SK-N-SH (cell line): Measurements from ENCODE around the gene PCSK5.

Experiments used
- CTCF ChIP-seq: fragments of 200-600 bp; sonication (generic); IDR thresholded peaks from 2 replicates; pipeline ENCODE4 v1.6.1; 2017; ENCODE audit warnings: antibody characterized with exemption, mild to moderate bottlenecking, moderate library complexity
- EP300 ChIP-seq, 2 experiments: IDR thresholded peaks; 2 replicates each; pipeline versions ENCODE4 v1.4.0 to v1.6.1; 2012; ENCODE audit warnings: borderline replicate concordance in 1 of 2, low read depth in 1 of 2, low read length in 1 of 2
- EZH2phosphoT487 ChIP-seq: fragments of 200-600 bp; sonication (generic); IDR thresholded peaks from 2 replicates; pipeline ENCODE4 v1.6.1; 2017; ENCODE audit warnings: low read depth, mixed run types, mild to moderate bottlenecking, antibody characterized with exemption, moderate library complexity, borderline replicate concordance
- FOXM1 ChIP-seq: IDR thresholded peaks from 2 replicates; pipeline ENCODE4 v1.4.0; 2012; ENCODE audit warnings: low read depth, mild to moderate bottlenecking
- GABPA ChIP-seq: IDR thresholded peaks from 2 replicates; pipeline ENCODE4 v1.4.0; 2012; ENCODE audit warnings: low read depth, mild to moderate bottlenecking
- JUND ChIP-seq: IDR thresholded peaks from 2 replicates; pipeline ENCODE4 v1.4.0; 2012
- MEF2A ChIP-seq: IDR thresholded peaks from 2 replicates; pipeline ENCODE4 v1.4.0; 2012; ENCODE audit warnings: low read depth, borderline replicate concordance
- MXI1 ChIP-seq: IDR thresholded peaks from 2 replicates; pipeline ENCODE4 v1.6.1; 2012; ENCODE audit warnings: mild to moderate bottlenecking, low read depth, low read length, improper control_type of control experiment
- NFIC ChIP-seq: IDR thresholded peaks from 2 replicates; pipeline ENCODE4 v1.4.0; 2012; ENCODE audit warnings: borderline replicate concordance
- POLR2AphosphoS5 ChIP-seq: IDR thresholded peaks from 2 replicates; pipeline ENCODE4 v1.6.1; 2012; ENCODE audit warnings: low read depth, low read length
- RAD21 ChIP-seq: IDR thresholded peaks from 2 replicates; pipeline ENCODE4 v1.6.1; 2012; ENCODE audit warnings: mild to moderate bottlenecking, low read length
- REST ChIP-seq: IDR thresholded peaks from 2 replicates; pipeline ENCODE4 v1.6.1; 2012; ENCODE audit warnings: mild to moderate bottlenecking, low read depth, low read length, moderate library complexity
- RXRA ChIP-seq: IDR thresholded peaks from 2 replicates; pipeline ENCODE4 v1.4.0; 2012; ENCODE audit warnings: low read depth, mild to moderate bottlenecking, borderline replicate concordance
- YY1 ChIP-seq: IDR thresholded peaks from 2 replicates; pipeline ENCODE4 v1.4.0; 2012; ENCODE audit warnings: low read depth, mild to moderate bottlenecking

GRCh38 chr9:75975071-75975470 is 84.6 kb downstream of the PCSK5 start:
- TF ChIP-seq YY1, result no peak
- no peak for TF ChIP-seq JUND
- TF ChIP-seq POLR2AphosphoS5, result no peak
- no peak for TF ChIP-seq MXI1
- TF ChIP-seq CTCF, result no peak
- TF ChIP-seq RAD21, result no peak
- TF ChIP-seq REST, result no peak
- TF ChIP-seq GABPA, result no peak
- TF ChIP-seq EP300 (IDR thresholded peaks at IDR 0.05; ENCODE audit: borderline replicate concordance in 1 of 2, low read depth in 1 of 2, low read length in 1 of 2), result no peak
- TF ChIP-seq NFIC, result no peak
- TF ChIP-seq FOXM1, result no peak
- TF ChIP-seq EZH2phosphoT487, result no peak
- no peak for TF ChIP-seq RXRA
- TF ChIP-seq MEF2A, result no peak
